HepG2 (cell line): ENCODE results near the gene ALB. TPM values are rescaled to one million over a fixed set of nuclear protein-coding genes. Genes with fewer than 3 reads are reported as not detected.

ENCODE experiments used
- FIP1L1 ChIP-seq: fragments of 200-400 bp; formaldehyde crosslinking; IDR thresholded peaks from 2 replicates; pipeline ENCODE4 v1.6.1; 2018; ENCODE audit warnings: low read depth, mild to moderate bottlenecking, low read length, moderate library complexity, borderline replicate concordance; ENCODE audit not compliant: insufficient read depth
- IRF9 ChIP-seq: sonication (generic); formaldehyde crosslinking; IDR thresholded peaks from 2 replicates; pipeline ENCODE4 v1.8.0; 2022; ENCODE audit warnings: missing genetic modification reagents, mild to moderate bottlenecking, borderline replicate concordance
- KDM4B ChIP-seq: sonication (generic); formaldehyde crosslinking; IDR thresholded peaks from 2 replicates; pipeline ENCODE4 v1.4.0; 2020; ENCODE audit warnings: missing genetic modification reagents
- MAFK ChIP-seq, 2 experiments: IDR thresholded peaks in 1 of 2; conservative IDR thresholded peaks in 1 of 2; 2 replicates each; pipeline ENCODE4 v1.6.1; 2011; ENCODE audit warnings: improper control_type of control experiment in 2 of 2, low read length in 2 of 2
- RCOR2 ChIP-seq: IDR thresholded peaks from 2 replicates; pipeline ENCODE4 v1.6.1; 2016; ENCODE audit warnings: missing biosample characterization, missing genetic modification reagents
- SCMH1 ChIP-seq: sonication (generic); formaldehyde crosslinking; IDR thresholded peaks from 2 replicates; pipeline ENCODE4 v1.9.0; 2021; ENCODE audit warnings: missing genetic modification reagents, mild to moderate bottlenecking, borderline replicate concordance
- TCF12 ChIP-seq, 2 experiments: fragments of 450-650 bp in 1 of 2; sonication (generic) in 1 of 2; formaldehyde crosslinking in 1 of 2; IDR thresholded peaks; 2 replicates each; pipeline versions ENCODE4 v1.6.1 to v1.8.0; 2017 to 2022; ENCODE audit warnings: antibody characterized with exemption in 1 of 2, mild to moderate bottlenecking in 1 of 2, missing genetic modification reagents in 1 of 2, moderate library complexity in 1 of 2
- TFE3 ChIP-seq: IDR thresholded peaks from 2 replicates; pipeline ENCODE4 v1.6.1; 2016
- ZBTB4 ChIP-seq: sonication (generic); formaldehyde crosslinking; IDR thresholded peaks from 2 replicates; pipeline ENCODE4 v1.4.0; 2020; ENCODE audit warnings: missing genetic modification reagents, mild to moderate bottlenecking, borderline replicate concordance
- ZKSCAN5 ChIP-seq: sonication (generic); formaldehyde crosslinking; IDR thresholded peaks from 2 replicates; pipeline ENCODE4 v1.5.1; 2020; ENCODE audit warnings: mild to moderate bottlenecking, missing genetic modification reagents
- ZMYM4 ChIP-seq: sonication (generic); formaldehyde crosslinking; IDR thresholded peaks from 2 replicates; pipeline ENCODE4 v1.8.1; 2023; ENCODE audit warnings: mild to moderate bottlenecking, missing genetic modification reagents
- ZNF329 ChIP-seq: sonication (generic); formaldehyde crosslinking; IDR thresholded peaks from 2 replicates; pipeline ENCODE4 v1.9.0; 2021; ENCODE audit warnings: low read depth, mild to moderate bottlenecking, missing genetic modification reagents
- polyA plus RNA-seq, 8 experiments: library from polyadenylated mRNA; depleted of rRNA in 3 of 8; stranded (reverse) in 7 of 8; unstranded in 1 of 8; fragments of >200 nt; fragmentation: Illumina TruSeq in 4 of 8; extraction: Trizol in 4 of 8; gene quantifications; 2 replicates each; pipeline versions ENCODE4 v1.2.1 to v1.2.3, GENCODE V29; 2011 to 2016; ENCODE audit warnings: low read depth in 4 of 8, missing spikeins in 1 of 8, mixed read lengths in 1 of 8; ENCODE audit not compliant: insufficient read depth in 1 of 8
- total RNA-seq, 5 experiments: library from RNA; depleted of rRNA; stranded (reverse); fragments of >200 nt; fragmentation: Illumina TruSeq; extraction: Trizol; gene quantifications; 2 replicates each; pipeline ENCODE4 v1.2.3, GENCODE V29; 2016; ENCODE audit warnings: low read depth in 1 of 5
- TF ChIP-seq, protein P1 (sequence below): IDR thresholded peaks from 2 replicates; pipeline ENCODE4 v1.6.1; 2016; ENCODE audit warnings: missing genetic modification reagents, missing compliant biosample characterization
- TF ChIP-seq, protein P2 (sequence below): sonication (generic); formaldehyde crosslinking; IDR thresholded peaks from 2 replicates; pipeline ENCODE4 v1.4.0; 2020; ENCODE audit warnings: missing genetic modification reagents
- TF ChIP-seq, protein P3 (sequence below): sonication (generic); formaldehyde crosslinking; IDR thresholded peaks from 2 replicates; pipeline ENCODE4 v1.4.0; 2020; ENCODE audit warnings: missing genetic modification reagents, mild to moderate bottlenecking, borderline replicate concordance
- TF ChIP-seq, protein P4 (sequence below): sonication (generic); formaldehyde crosslinking; IDR thresholded peaks from 2 replicates; pipeline ENCODE4 v1.5.0; 2020; ENCODE audit warnings: missing genetic modification reagents

The ALB gene
- total and polyA plus RNA-seq, 2 of the 13 experiments (the other 11 are each of a cell fraction or from before 2014, with no cell fraction given), result 22,259 to 22,625 TPM

DNA sequence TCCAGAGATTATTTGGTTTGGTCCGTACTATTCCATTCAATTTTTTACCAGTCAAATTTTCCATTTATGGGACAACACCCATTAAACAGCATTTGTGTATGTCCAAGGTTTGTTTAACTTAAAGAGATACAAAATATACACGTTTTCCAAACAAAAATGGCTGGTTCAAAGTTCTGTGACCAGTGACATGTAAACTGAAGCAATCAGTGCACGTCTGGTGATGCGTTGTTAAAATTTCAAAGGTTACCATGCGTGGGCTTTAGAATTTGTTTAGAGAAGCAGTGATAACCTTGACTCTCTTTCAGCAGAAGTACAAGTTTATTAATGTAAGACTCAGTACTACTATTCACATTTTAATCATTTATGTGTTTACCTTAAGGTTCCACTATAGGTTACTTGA is 25.2 kb upstream of the ALB start (continued):
- TF ChIP-seq ZNF329 (no peak), IRF9 (CRISPR knock-in tag) (no peak), RCOR2 (CRISPR knock-in tag) (peak; percentile 91), TFE3 (peak; percentile 90), SCMH1 (CRISPR knock-in tag) (no peak), ZKSCAN5 (no peak), FIP1L1 (no peak), MAFK (conservative IDR thresholded peaks at IDR 0.05 in 1 of 2, IDR thresholded peaks at IDR 0.05 in 1 of 2; ENCODE audit: low read length in 2 of 2) (no peak), ZBTB4 (CRISPR knock-in tag) (no peak), KDM4B (CRISPR knock-in tag) (0 out of 2 replicates have a peak, but pooled peaks have one; percentile 42), TCF12 (IDR thresholded peaks at IDR 0.05) (no peak), TCF12 (CRISPR knock-in tag; IDR thresholded peaks at IDR 0.05) (peak; percentile 68; the same call in 1 of the 2 replicates), ZMYM4 (CRISPR knock-in tag) (peak; percentile 66; the same call in 1 of the 2 replicates)
- TF ChIP-seq, protein P1, sequence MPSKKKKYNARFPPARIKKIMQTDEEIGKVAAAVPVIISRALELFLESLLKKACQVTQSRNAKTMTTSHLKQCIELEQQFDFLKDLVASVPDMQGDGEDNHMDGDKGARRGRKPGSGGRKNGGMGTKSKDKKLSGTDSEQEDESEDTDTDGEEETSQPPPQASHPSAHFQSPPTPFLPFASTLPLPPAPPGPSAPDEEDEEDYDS (CRISPR knock-in tag), result peak; percentile 45; the same call in 1 of the 2 replicates
- TF ChIP-seq, protein P2, sequence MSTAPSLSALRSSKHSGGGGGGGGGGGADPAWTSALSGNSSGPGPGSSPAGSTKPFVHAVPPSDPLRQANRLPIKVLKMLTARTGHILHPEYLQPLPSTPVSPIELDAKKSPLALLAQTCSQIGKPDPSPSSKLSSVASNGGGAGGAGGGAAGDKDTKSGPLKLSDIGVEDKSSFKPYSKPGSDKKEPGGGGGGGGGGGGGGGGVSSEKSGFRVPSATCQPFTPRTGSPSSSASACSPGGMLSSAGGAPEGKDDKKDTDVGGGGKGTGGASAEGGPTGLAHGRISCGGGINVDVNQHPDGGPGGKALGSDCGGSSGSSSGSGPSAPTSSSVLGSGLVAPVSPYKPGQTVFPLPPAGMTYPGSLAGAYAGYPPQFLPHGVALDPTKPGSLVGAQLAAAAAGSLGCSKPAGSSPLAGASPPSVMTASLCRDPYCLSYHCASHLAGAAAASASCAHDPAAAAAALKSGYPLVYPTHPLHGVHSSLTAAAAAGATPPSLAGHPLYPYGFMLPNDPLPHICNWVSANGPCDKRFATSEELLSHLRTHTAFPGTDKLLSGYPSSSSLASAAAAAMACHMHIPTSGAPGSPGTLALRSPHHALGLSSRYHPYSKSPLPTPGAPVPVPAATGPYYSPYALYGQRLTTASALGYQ, result peak; percentile 65; the same call in 1 of the 2 replicates
- TF ChIP-seq, protein P3, sequence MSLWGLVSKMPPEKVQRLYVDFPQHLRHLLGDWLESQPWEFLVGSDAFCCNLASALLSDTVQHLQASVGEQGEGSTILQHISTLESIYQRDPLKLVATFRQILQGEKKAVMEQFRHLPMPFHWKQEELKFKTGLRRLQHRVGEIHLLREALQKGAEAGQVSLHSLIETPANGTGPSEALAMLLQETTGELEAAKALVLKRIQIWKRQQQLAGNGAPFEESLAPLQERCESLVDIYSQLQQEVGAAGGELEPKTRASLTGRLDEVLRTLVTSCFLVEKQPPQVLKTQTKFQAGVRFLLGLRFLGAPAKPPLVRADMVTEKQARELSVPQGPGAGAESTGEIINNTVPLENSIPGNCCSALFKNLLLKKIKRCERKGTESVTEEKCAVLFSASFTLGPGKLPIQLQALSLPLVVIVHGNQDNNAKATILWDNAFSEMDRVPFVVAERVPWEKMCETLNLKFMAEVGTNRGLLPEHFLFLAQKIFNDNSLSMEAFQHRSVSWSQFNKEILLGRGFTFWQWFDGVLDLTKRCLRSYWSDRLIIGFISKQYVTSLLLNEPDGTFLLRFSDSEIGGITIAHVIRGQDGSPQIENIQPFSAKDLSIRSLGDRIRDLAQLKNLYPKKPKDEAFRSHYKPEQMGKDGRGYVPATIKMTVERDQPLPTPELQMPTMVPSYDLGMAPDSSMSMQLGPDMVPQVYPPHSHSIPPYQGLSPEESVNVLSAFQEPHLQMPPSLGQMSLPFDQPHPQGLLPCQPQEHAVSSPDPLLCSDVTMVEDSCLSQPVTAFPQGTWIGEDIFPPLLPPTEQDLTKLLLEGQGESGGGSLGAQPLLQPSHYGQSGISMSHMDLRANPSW (CRISPR knock-in tag), result peak; percentile 76; the same call in 1 of the 2 replicates
- TF ChIP-seq, protein P4, sequence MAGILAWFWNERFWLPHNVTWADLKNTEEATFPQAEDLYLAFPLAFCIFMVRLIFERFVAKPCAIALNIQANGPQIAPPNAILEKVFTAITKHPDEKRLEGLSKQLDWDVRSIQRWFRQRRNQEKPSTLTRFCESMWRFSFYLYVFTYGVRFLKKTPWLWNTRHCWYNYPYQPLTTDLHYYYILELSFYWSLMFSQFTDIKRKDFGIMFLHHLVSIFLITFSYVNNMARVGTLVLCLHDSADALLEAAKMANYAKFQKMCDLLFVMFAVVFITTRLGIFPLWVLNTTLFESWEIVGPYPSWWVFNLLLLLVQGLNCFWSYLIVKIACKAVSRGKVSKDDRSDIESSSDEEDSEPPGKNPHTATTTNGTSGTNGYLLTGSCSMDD (CRISPR knock-in tag), result no peak
